Osteocyte (in vitro differentiated cells): Measurements from ENCODE around the gene FASLG. TPM values are rescaled to one million over a fixed set of nuclear protein-coding genes. Genes with fewer than 3 reads are reported as not detected.

Experiments
- DNase-seq: peaks from one replicate; pipeline ENCODE4 v3.0.0; 2021; ENCODE audit warnings: mixed read lengths; ENCODE audit not compliant: unreplicated experiment; ENCODE audit errors: extremely low spot score
- H3K27ac Mint-ChIP-seq: one replicate; pipeline ENCODE4 v1.8.0; 2021; ENCODE audit warnings: mild to moderate bottlenecking, mixed read lengths; ENCODE audit not compliant: unreplicated experiment
- H3K27me3 Mint-ChIP-seq: one replicate; pipeline ENCODE4 v1.8.0; 2021; ENCODE audit warnings: mixed read lengths; ENCODE audit not compliant: unreplicated experiment
- H3K36me3 Mint-ChIP-seq: one replicate; pipeline ENCODE4 v1.8.0; 2021; ENCODE audit warnings: mixed read lengths; ENCODE audit not compliant: unreplicated experiment
- H3K4me1 Mint-ChIP-seq: one replicate; pipeline ENCODE4 v1.8.0; 2021; ENCODE audit warnings: mixed read lengths; ENCODE audit not compliant: unreplicated experiment
- H3K4me3 Mint-ChIP-seq: one replicate; pipeline ENCODE4 v1.8.0; 2021; ENCODE audit warnings: mild to moderate bottlenecking, moderate library complexity, mixed read lengths; ENCODE audit not compliant: unreplicated experiment
- H3K9me3 Mint-ChIP-seq: one replicate; pipeline ENCODE4 v1.8.0; 2021; ENCODE audit warnings: mixed read lengths; ENCODE audit not compliant: unreplicated experiment
- CTCF ChIP-seq: fragments of 200-600 bp; sonication (generic); IDR thresholded peaks from 2 replicates; pipeline ENCODE4 v1.5.0; 2021; ENCODE audit warnings: antibody characterized with exemption, mild to moderate bottlenecking, moderate library complexity
- total RNA-seq: library from RNA; stranded (reverse); gene quantifications from 2 replicates; pipeline ENCODE4 v1.2.1, GENCODE V29; 2021

Gene FASLG
- total RNA-seq, 1 donor from 2014 or later = not detected

- Mint-ChIP-seq H3K27me3 (no peaks in the 10 kb centered on the region), H3K36me3 (no peaks in the 10 kb centered on the region)
- no peak for TF ChIP-seq CTCF
Measured at GRCh38 chr1:172642970-172643369, 15.9 kb upstream of the FASLG start.

GRCh38 chr1:172646653-172647052 is 12.2 kb upstream of the FASLG start:
- Mint-ChIP-seq H3K27me3 (no peaks in the 10 kb centered on the region), H3K36me3 (no peaks in the 10 kb centered on the region), H3K4me3 (no peak overlapping the region), H3K27ac (no peak overlapping the region), H3K4me1 (peaks cover 10% of the 10 kb centered on the region), H3K9me3 (no peaks in the 10 kb centered on the region)
- no peak for TF ChIP-seq CTCF
- no peak for DNase-seq

More at GRCh38 chr1:172642970-172643369, 15.9 kb upstream of the FASLG start:
- H3K4me3 Mint-ChIP-seq = no peak overlapping the region
- peaks cover 29% of the 10 kb centered on the region for H3K4me1 Mint-ChIP-seq
- H3K9me3 Mint-ChIP-seq = no peaks in the 10 kb centered on the region
- DNase-seq = no peak
- no peak overlapping the region for H3K27ac Mint-ChIP-seq

GRCh38 chr1:172647110-172647564 is 11.8 kb upstream of the FASLG start:
- Mint-ChIP-seq H3K36me3 (no peaks in the 10 kb centered on the region), H3K27ac (no peak overlapping the region), H3K4me3 (no peak overlapping the region), H3K9me3 (no peaks in the 10 kb centered on the region), H3K4me1 (peaks cover 10% of the 10 kb centered on the region), H3K27me3 (no peaks in the 10 kb centered on the region)
- DNase-seq = no peak
- TF ChIP-seq CTCF = no peak

- no peak for DNase-seq
- no peak for TF ChIP-seq CTCF
- no peaks in the 10 kb centered on the region for H3K27me3 Mint-ChIP-seq
- no peaks in the 10 kb centered on the region for H3K36me3 Mint-ChIP-seq
- no peak overlapping the region for H3K27ac Mint-ChIP-seq
- H3K9me3 Mint-ChIP-seq = no peaks in the 10 kb centered on the region
- peaks cover 3% of the 10 kb centered on the region for H3K4me1 Mint-ChIP-seq
- H3K4me3 Mint-ChIP-seq = no peak overlapping the region
Measured at GRCh38 chr1:172647987-172648386, 10.9 kb upstream of the FASLG start.

- DNase-seq = no peak
- no peaks in the 10 kb centered on the region for H3K4me1 Mint-ChIP-seq
- no peaks in the 10 kb centered on the region for H3K9me3 Mint-ChIP-seq
- H3K27ac Mint-ChIP-seq = no peak overlapping the region
- H3K36me3 Mint-ChIP-seq = no peaks in the 10 kb centered on the region
- no peak overlapping the region for H3K4me3 Mint-ChIP-seq
- no peaks in the 10 kb centered on the region for H3K27me3 Mint-ChIP-seq
- no peak for TF ChIP-seq CTCF
Measured at GRCh38 chr1:172650474-172651193, 8.3 kb upstream of the FASLG start.
